Fibroblast of lung (primary cell): Measurements from ENCODE around the gene GZMB. TPM values are rescaled to one million over a fixed set of nuclear protein-coding genes. Genes with fewer than 3 reads are reported as not detected.

ENCODE experiments used
- DNase-seq, 2 donors: peaks; one replicate each; pipeline versions ENCODE4 v3.0.0 to v3.0.0-alpha.2; 2010; ENCODE audit warnings: low read depth in 2 of 2
- H2AFZ ChIP-seq: 2 replicates; pipeline ENCODE4 v1.5.1; 2012; ENCODE audit warnings: low read length, control low read depth, inconsistent platforms
- H3K27ac ChIP-seq: 2 replicates; pipeline ENCODE4 v1.5.1; 2011; ENCODE audit warnings: low read length, control low read depth; ENCODE audit not compliant: insufficient read depth
- H3K27me3 ChIP-seq: 2 replicates; pipeline ENCODE4 v1.5.1; 2011; ENCODE audit warnings: mild to moderate bottlenecking, low read length; ENCODE audit not compliant: control insufficient read depth, insufficient read depth
- H3K36me3 ChIP-seq: 2 replicates; pipeline ENCODE4 v1.5.1; 2011; ENCODE audit warnings: low read length; ENCODE audit not compliant: control insufficient read depth, insufficient read depth
- H3K4me1 ChIP-seq: 2 replicates; pipeline ENCODE4 v1.5.1; 2011; ENCODE audit warnings: low read length; ENCODE audit not compliant: control insufficient read depth, insufficient read depth; ENCODE audit errors: extremely low read depth
- H3K4me2 ChIP-seq: 2 replicates; pipeline ENCODE4 v1.5.1; 2011; ENCODE audit warnings: low read length, control low read depth; ENCODE audit not compliant: insufficient read depth; ENCODE audit errors: extremely low read depth
- H3K4me3 ChIP-seq, 4 experiments: fragments of 200-600 bp in 1 of 4; sonication (generic) in 1 of 4; replicated peaks in 1 of 4; 2 replicates each; pipeline ENCODE4 v1.5.1; 2011 to 2016; ENCODE audit warnings: low read length in 4 of 4, low read depth in 3 of 4, mild to moderate bottlenecking in 3 of 4, control low read depth in 2 of 4, inconsistent platforms in 1 of 4, mixed read lengths in 1 of 4; ENCODE audit not compliant: insufficient read depth in 1 of 4; ENCODE audit errors: control extremely low read depth in 1 of 4
- H3K79me2 ChIP-seq: 2 replicates; pipeline ENCODE4 v1.5.1; 2012; ENCODE audit warnings: mild to moderate bottlenecking, low read length, inconsistent platforms; ENCODE audit not compliant: control insufficient read depth, insufficient read depth
- H3K9ac ChIP-seq: 2 replicates; pipeline ENCODE4 v1.5.1; 2011; ENCODE audit warnings: mild to moderate bottlenecking, low read length, control low read depth; ENCODE audit not compliant: insufficient read depth
- H3K9me3 ChIP-seq: 2 replicates; pipeline ENCODE4 v1.5.1; 2012; ENCODE audit warnings: low read depth, low read length; ENCODE audit not compliant: control insufficient read depth, insufficient read depth
- H4K20me1 ChIP-seq: 2 replicates; pipeline ENCODE4 v1.5.1; 2011; ENCODE audit warnings: low read length; ENCODE audit not compliant: control insufficient read depth, insufficient read depth; ENCODE audit errors: extremely low read depth
- CTCF ChIP-seq, 2 donors: IDR thresholded peaks in 1 of 2; conservative IDR thresholded peaks in 1 of 2; 1 replicate in 1 of 2; 2 replicates in 1 of 2; pipeline ENCODE4 v1.5.1; 2011 to 2012; ENCODE audit warnings: low read length in 2 of 2, control low read depth in 1 of 2, inconsistent platforms in 1 of 2, low read depth in 1 of 2, mild to moderate bottlenecking in 1 of 2
- EZH2 ChIP-seq: IDR thresholded peaks from 2 replicates; pipeline ENCODE4 v1.5.1; 2012; ENCODE audit warnings: low read length, control low read depth, mild to moderate bottlenecking; ENCODE audit errors: missing control alignments
- polyA plus RNA-seq, 2 donors: library from polyadenylated mRNA; depleted of rRNA in 1 of 2; stranded (reverse) in 1 of 2; unstranded in 1 of 2; fragments of >200 nt; gene quantifications; 2 replicates each; pipeline ENCODE4 v1.2.1, GENCODE V29; 2011 to 2012; ENCODE audit warnings: missing spikeins in 1 of 2
- total RNA-seq: library from RNA; depleted of rRNA; stranded (reverse); fragments of >200 nt; gene quantifications from 2 replicates; pipeline ENCODE4 v1.2.1, GENCODE V29; 2014

Gene GZMB
- total and polyA plus RNA-seq, 2 donors (not counting 1 experiment from before 2014, with no cell fraction given) = not detected

DNA sequence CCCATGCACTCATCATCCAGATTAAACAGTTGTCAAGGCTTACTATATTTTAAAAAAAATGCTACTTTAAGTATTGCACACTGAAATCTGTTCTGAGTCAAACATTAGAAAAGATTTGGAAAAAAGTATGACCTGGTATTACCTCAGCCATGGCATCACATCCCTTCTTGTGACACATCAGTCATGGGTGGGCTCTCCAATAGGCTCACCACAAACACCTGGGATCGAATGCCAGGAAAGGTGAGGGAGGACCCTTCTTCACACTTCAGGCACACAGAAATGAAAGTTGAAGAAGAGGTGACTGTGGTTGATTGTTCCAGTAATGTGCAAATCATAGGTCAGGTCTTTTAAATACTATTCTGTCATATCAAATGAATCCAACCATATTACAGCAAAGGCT, 36.6 kb upstream of the GZMB start:
- Histone ChIP-seq H3K9me3 (no peaks in the 10 kb centered on the region), H4K20me1 (no peaks in the 10 kb centered on the region), H3K27ac (no peak overlapping the region), H3K79me2 (no peaks in the 10 kb centered on the region), H2AFZ (no peak overlapping the region), H3K27me3 (no peaks in the 10 kb centered on the region), H3K36me3 (no peaks in the 10 kb centered on the region), H3K9ac (no peak overlapping the region), H3K4me1 (no peaks in the 10 kb centered on the region), H3K4me3 (no peak overlapping the region), H3K4me2 (no peak overlapping the region)
- no peak for TF ChIP-seq CTCF (conservative IDR thresholded peaks at IDR 0.05 in 1 of 2, IDR thresholded peaks at IDR 0.05 in 1 of 2; ENCODE audit: low read depth in 1 of 2, low read length in 2 of 2)
- no peak for TF ChIP-seq EZH2
- DNase-seq = no peak

GRCh38 chr14:24669651-24670050, 35.7 kb upstream of the GZMB start:
- Histone ChIP-seq H3K4me2 (no peak overlapping the region), H3K27me3 (no peaks in the 10 kb centered on the region), H3K9ac (no peak overlapping the region), H3K9me3 (no peaks in the 10 kb centered on the region), H2AFZ (no peak overlapping the region), H4K20me1 (no peaks in the 10 kb centered on the region), H3K4me1 (no peaks in the 10 kb centered on the region), H3K79me2 (no peaks in the 10 kb centered on the region), H3K27ac (no peak overlapping the region), H3K36me3 (no peaks in the 10 kb centered on the region), H3K4me3 (no peak overlapping the region)
- TF ChIP-seq EZH2 (no peak), CTCF (conservative IDR thresholded peaks at IDR 0.05 in 1 of 2, IDR thresholded peaks at IDR 0.05 in 1 of 2; ENCODE audit: low read depth in 1 of 2, low read length in 2 of 2) (no peak)
- DNase-seq = no peak

DNA sequence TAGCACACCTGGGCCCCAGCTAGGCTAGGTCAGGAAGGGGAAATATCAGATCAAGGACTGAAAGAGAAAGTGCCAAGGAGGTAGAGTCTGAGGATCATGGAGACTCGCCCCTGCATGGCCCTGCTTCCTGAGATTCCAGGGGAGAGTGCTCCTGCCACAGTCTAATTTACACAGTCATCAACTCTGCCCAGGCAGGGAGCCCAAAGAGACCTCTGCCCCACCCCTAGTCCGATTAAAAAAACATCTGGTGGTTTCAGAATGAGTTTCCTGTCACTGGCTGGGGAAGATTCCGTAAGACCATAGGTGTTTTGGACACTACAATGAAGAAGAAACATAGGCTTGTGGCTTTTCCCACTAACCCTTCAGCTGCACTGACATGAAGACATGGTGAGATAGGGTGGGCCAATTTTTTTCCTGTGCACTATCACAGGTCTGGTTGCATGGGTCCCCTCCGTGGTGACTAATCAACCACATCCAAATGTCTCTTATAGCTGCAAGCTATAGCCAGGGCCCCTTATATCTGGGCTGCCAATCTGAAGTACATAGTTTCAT, 31.5 kb upstream of the GZMB start:
- Histone ChIP-seq H3K27ac (no peak overlapping the region), H3K79me2 (no peaks in the 10 kb centered on the region), H3K4me3 (no peak overlapping the region), H3K36me3 (no peaks in the 10 kb centered on the region), H3K9ac (no peak overlapping the region), H4K20me1 (no peaks in the 10 kb centered on the region), H3K27me3 (no peaks in the 10 kb centered on the region), H3K4me2 (no peak overlapping the region), H3K9me3 (no peaks in the 10 kb centered on the region), H3K4me1 (no peaks in the 10 kb centered on the region), H2AFZ (no peak overlapping the region)
- DNase-seq = no peak
- no peak for TF ChIP-seq EZH2
- TF ChIP-seq CTCF (conservative IDR thresholded peaks at IDR 0.05 in 1 of 2, IDR thresholded peaks at IDR 0.05 in 1 of 2; ENCODE audit: low read depth in 1 of 2, low read length in 2 of 2) = no peak
